HG03571 (cell line): Measurements from ENCODE around the gene ALKBH5.

ENCODE experiments used
- ATAC-seq: cut with Tn5 transposase; IDR thresholded peaks from one replicate; pipeline ENCODE4 v1.9.1; 2021; ENCODE audit not compliant: unreplicated experiment

Gene ALKBH5

GRCh38 chr17:18157354-18157985, 26.2 kb upstream of the ALKBH5 start:
- ATAC-seq, result no peak

- no peak for ATAC-seq
Measured at GRCh38 chr17:18158022-18158600, 25.5 kb upstream of the ALKBH5 start.

DNA sequence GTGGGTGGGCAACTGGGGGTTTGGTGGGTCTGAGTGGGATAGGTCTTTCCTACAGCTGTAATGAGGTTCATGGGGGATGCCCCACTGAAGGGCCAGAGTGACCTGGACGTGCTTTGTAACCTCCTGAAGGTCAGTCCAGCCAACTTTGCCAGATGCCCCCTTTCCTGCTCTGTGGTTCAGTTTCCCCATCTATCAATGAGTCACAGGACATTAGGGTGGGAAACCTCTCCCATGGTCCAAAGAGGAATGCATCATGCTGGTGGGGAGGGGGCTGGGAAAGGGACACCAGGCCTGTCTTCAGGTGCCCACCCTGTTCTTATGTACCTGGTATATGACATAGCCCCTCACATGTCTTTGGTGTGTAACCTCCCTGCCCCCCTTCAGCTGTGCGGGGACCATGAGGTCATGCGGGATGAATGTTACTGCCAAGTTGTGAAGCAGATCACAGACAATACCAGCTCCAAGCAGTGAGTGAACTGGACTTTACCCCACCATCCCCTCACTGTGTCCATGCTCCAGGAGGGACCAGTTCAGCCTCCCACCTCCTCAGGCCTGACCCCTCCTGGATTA, 24.0 kb upstream of the ALKBH5 start:
- no peak for ATAC-seq

DNA sequence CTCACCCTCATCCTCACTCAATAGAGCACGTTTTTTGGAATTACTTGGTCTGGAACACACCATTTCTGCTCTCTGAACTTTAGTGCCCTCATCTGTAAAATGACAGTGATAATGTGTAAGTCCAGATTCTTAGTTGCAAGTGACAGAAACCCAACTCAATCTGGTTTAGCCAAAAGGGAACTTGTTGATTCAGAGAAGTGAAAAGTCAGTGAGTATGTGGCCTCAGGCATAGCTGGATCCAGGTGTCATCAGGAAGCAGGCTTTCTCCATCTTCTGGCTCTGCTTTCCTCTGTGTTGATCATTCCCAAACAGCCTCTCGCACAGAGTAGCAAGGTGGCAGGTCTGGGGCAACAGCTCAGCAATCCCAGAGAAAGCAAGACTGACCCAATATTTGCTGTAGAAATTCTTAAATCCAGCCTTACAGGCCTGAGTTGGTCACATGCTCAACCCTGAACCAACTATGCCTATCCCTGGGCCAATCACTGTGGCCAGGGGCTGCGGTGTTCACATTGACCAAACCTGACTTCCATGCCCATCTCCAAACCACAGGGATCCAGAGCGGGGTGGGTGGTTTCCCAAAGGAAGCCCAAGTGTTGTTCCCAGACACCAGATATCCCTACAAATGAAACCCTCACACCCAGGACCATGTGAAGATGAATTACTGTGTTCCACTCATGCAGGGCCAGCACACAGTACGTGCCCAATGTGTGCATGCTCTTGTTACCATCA, 23.3 kb upstream of the ALKBH5 start:
- no peak for ATAC-seq

DNA sequence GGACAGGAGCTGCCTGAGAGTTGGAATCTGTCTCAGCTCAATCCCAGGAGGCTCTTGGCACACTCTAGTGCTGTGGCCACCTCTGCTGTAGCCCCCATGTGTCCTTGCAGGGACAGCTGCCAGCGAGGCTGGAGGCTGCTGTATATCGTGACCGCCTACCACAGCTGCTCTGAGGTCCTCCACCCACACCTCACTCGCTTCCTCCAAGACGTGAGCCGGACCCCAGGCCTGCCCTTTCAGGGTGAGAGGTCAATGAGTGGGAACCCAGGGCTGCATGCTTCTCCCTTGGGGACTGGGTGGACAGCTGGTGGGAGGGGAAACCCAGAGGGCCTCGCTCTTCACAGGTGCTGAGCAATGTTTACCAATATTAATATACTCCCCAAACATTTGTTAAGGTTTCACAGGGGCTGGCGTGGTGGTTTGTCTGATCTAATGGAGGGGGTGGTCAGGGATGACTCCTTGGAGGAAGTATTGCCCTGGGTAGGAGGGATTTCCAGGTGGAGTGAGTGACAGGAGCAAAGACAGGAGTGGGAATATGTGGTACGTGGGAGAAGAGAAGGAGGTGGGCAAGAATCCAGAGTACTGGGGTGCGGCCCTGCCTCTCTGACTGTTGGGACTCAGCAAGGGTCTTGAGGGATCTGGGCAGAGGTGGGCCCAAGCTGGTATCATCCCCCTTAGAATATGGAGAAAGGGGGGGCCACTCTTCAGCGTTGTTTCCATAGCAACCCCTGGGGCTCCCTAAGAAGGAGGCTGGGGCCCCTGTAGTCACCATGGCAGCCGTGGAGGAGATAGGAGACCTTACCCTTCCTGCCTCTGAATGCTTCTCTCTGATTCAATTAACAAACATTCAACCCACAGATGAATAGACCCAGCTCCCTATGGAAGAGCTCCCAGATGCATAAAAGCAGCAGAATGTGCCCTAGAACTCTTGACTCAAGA, 22.2 kb upstream of the ALKBH5 start:
- ATAC-seq, result no peak

DNA sequence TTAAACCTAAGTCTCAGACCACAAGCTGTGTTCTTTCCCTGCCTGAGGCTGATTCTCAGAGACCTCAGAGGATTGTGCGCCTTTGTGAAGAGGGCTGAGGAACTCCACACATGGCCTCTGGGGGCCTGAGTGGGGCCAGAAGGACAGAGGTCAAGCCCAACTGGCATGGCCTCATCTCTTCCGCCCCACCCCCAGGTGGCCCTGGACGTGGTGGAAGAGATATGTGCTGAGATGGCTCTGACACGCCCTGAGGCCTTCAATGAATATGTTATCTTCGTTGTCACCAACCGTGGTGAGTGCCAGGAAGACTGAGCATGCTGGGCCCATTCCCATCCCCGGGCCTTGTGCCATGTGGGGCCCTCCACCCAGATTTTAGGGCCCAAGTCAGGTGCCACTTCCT, 20.1 kb upstream of the ALKBH5 start:
- no peak for ATAC-seq

- no peak for ATAC-seq
Measured at GRCh38 chr17:18166894-18167293, 16.7 kb upstream of the ALKBH5 start.

- no peak for ATAC-seq
Measured at GRCh38 chr17:18167421-18167820, 16.2 kb upstream of the ALKBH5 start.

DNA sequence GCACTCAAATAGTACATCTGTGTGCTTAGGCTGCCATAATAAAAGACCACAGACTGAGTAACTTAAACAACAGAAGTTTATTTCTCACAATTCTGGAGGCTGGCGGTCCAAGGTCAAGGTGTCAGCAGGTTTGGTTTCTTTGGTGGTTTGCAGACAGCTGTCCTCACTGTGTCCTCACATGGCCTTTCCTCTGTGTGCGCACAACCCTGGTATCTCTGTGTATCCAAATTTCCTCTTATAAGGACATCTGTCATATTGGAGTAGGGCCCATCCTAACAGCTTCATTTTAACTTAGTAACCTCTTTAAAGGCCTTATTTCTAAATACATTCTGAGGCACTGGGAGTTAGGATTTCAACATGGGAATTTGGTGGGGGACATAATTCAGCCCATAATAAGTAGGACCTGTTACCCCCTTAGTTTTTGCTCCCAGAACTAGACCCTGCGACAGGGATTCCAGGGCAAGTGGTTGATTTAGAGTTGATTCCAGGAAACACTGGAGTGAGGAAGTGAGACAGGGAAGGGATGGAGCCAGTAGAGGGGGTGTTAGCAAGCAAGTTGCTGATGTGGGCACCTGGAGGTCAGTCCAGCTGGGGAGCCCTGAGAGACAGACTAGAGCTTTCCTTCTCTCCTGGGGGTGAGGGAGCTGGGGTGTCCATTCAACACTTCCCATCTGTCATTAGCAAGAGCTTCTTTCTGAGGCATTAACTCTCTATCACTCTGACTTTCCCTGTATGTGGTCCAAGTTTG, 10.9 kb upstream of the ALKBH5 start:
- no peak for ATAC-seq

GRCh38 chr17:18173740-18174139, 9.9 kb upstream of the ALKBH5 start:
- ATAC-seq, result no peak

- ATAC-seq, result no peak
Measured at GRCh38 chr17:18176176-18176575, 7.5 kb upstream of the ALKBH5 start.

DNA sequence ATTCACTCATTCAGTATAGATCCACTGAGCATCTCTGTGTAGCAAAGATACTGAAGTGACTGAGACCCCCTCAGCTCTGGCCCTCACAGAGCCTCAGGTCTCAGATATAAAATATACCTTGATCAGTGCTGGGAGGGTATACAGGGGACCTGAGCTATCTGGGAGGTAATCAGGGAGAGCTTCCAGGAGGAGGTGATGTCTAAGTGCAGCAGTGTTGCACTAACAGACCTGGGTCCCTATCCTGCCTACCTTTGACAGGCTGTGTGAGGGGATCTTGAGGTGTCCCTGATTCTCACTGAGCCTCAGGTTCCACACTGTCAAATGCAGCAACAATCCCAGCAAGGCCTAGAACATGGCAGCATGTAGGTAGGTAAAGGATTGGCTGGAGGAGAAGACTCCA, 6.5 kb upstream of the ALKBH5 start:
- ATAC-seq, result no peak

DNA sequence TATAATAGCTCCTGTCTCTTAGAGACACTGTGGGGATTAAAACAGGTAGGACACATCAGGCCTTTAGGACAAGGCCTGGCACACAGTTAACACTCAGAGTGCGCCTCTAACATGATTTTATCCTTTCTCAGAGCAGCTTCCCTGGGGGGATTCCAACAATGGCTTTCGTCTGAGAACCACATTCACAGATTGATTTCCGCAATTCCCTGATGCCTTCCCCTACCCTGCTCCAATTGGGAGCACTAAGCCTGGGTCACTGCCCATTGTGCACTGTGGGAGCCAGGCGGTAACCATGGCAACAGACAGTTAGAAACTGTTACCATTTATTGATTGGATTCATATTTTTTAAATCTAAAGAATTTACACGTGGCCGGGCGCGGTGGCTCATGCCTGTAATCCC, 5.9 kb upstream of the ALKBH5 start:
- no peak for ATAC-seq

GRCh38 chr17:18179196-18179595, 4.4 kb upstream of the ALKBH5 start:
- no peak for ATAC-seq

GRCh38 chr17:18179804-18180203, 3.8 kb upstream of the ALKBH5 start:
- ATAC-seq, result no peak

DNA sequence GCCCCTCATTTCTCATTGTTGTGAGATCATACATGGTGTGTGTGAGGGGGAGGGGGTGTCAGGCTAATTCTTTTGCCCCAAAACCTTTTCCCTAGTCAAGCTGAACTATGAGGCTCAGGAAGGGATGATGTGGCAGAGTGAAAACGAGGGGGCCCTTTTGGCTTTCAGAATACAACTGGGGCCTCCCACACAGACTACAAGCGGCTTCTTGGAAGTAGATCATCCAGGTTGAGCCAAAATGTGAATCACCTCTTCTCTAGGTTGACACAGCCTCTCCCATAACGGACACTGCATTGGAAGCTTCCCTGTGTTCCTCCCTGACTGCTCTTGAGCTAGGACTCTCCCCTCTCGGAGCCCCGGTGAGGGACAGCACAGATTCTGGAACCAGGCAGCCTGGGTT, 2.3 kb upstream of the ALKBH5 start:
- ATAC-seq, result no peak

GRCh38 chr17:18182110-18182977, 1.3 kb upstream of the ALKBH5 start:
- ATAC-seq, result no peak

GRCh38 chr17:18182978-18183333, 672 bp upstream of the ALKBH5 start:
- peak; percentile 33 for ATAC-seq
